Measurements from ENCODE around the gene ZNF70.

ZNF70 gene

GRCh38 chr22:23750714-23751440 is at the start of gene ZNF70:
TSS of gene ZNF70 (minus strand) at chr22:23751112. CDS start at chr22:23745140, 5,972 bp downstream.
- peak; percentile 84 for DNase-seq (ENCODE audit: low spot score)

- DNase-seq (ENCODE audit: low spot score): no peak
Measured at GRCh38 chr22:23796461-23796860, 45.5 kb upstream of the ZNF70 start.

GRCh38 chr22:23793326-23793725 is 42.4 kb upstream of the ZNF70 start:
- no peak for DNase-seq (ENCODE audit: low spot score)

- DNase-seq (ENCODE audit: low spot score): no peak
Measured at GRCh38 chr22:23791738-23792645, 41.1 kb upstream of the ZNF70 start.

GRCh38 chr22:23790819-23791737 is 40.2 kb upstream of the ZNF70 start:
- DNase-seq (ENCODE audit: low spot score): no peak

GRCh38 chr22:23789638-23790037 is 38.7 kb upstream of the ZNF70 start:
- DNase-seq (ENCODE audit: low spot score): no peak

GRCh38 chr22:23789121-23789520 is 38.2 kb upstream of the ZNF70 start:
- no peak for DNase-seq (ENCODE audit: low spot score)

GRCh38 chr22:23787910-23788309 is 37.0 kb upstream of the ZNF70 start:
- DNase-seq (ENCODE audit: low spot score): no peak

GRCh38 chr22:23787600-23787896 is 36.6 kb upstream of the ZNF70 start:
- no peak for DNase-seq (ENCODE audit: low spot score)

- peak; percentile 92 for DNase-seq (ENCODE audit: low spot score)
Measured at GRCh38 chr22:23786752-23787599, 36.1 kb upstream of the ZNF70 start, which contains the start of gene SMARCB1. TSS of gene SMARCB1 (plus strand) at chr22:23786966. CDS start at chr22:23787170, 204 bp downstream.

GRCh38 chr22:23786261-23786710 is 35.4 kb upstream of the ZNF70 start:
- DNase-seq (ENCODE audit: low spot score): no peak

- no peak for DNase-seq (ENCODE audit: low spot score)
Measured at GRCh38 chr22:23784215-23784732, 33.4 kb upstream of the ZNF70 start.

GRCh38 chr22:23783265-23784150 is 32.6 kb upstream of the ZNF70 start:
- DNase-seq (ENCODE audit: low spot score): no peak

GRCh38 chr22:23782703-23783102 is 31.8 kb upstream of the ZNF70 start:
- no peak for DNase-seq (ENCODE audit: low spot score)

GRCh38 chr22:23782252-23782651 is 31.3 kb upstream of the ZNF70 start:
- DNase-seq (ENCODE audit: low spot score): no peak

GRCh38 chr22:23781511-23782183 is 30.7 kb upstream of the ZNF70 start:
- DNase-seq (ENCODE audit: low spot score): no peak

GRCh38 chr22:23781065-23781464 is 30.2 kb upstream of the ZNF70 start:
- DNase-seq (ENCODE audit: low spot score): no peak

GRCh38 chr22:23780146-23780748 is 29.3 kb upstream of the ZNF70 start:
- no peak for DNase-seq (ENCODE audit: low spot score)

- DNase-seq (ENCODE audit: low spot score): no peak
Measured at GRCh38 chr22:23779731-23780130, 28.8 kb upstream of the ZNF70 start.
